ENCODE data around the gene SRP54.
"Not testable (repeated sequence)": the region's sequence is repeated elsewhere in the genome, so short reads cannot be mapped to it uniquely, and the experiment has no call there.

The SRP54 gene

GRCh38 chr14:34983786-34984185 is 994 bp downstream of the SRP54 start:
- DNase-seq (ENCODE audit: low spot score) = no peak

- no peak for DNase-seq (ENCODE audit: low spot score)
Measured at GRCh38 chr14:34985740-34986139, 2.9 kb downstream of the SRP54 start.

GRCh38 chr14:34987180-34987579 is 4.4 kb downstream of the SRP54 start:
- no peak for DNase-seq (ENCODE audit: low spot score)

GRCh38 chr14:34989762-34990161 is 7.0 kb downstream of the SRP54 start:
- DNase-seq (ENCODE audit: low spot score) = no peak

GRCh38 chr14:34993426-34993825 is 10.6 kb downstream of the SRP54 start:
- DNase-seq (ENCODE audit: low spot score) = no peak

- no peak for DNase-seq (ENCODE audit: low spot score)
Measured at GRCh38 chr14:34994668-34995067, 11.9 kb downstream of the SRP54 start.

- peak; percentile 40 for DNase-seq (ENCODE audit: low spot score)
Measured at GRCh38 chr14:34997762-34998161, 15.0 kb downstream of the SRP54 start.

- DNase-seq (ENCODE audit: low spot score) = no peak
Measured at GRCh38 chr14:34999500-34999899, 16.7 kb downstream of the SRP54 start.

- no peak for DNase-seq (ENCODE audit: low spot score)
Measured at GRCh38 chr14:35001621-35002020, 18.8 kb downstream of the SRP54 start.

- no peak for DNase-seq (ENCODE audit: low spot score)
Measured at GRCh38 chr14:35004839-35005238, 22.0 kb downstream of the SRP54 start.

GRCh38 chr14:35016568-35016967 is 33.8 kb downstream of the SRP54 start:
- no peak for DNase-seq (ENCODE audit: low spot score)

- no peak for DNase-seq (ENCODE audit: low spot score)
Measured at GRCh38 chr14:35020713-35021112, 37.9 kb downstream of the SRP54 start.

- DNase-seq (ENCODE audit: low spot score) = no peak
Measured at GRCh38 chr14:35028435-35028834, 45.6 kb downstream of the SRP54 start.

- no peak for DNase-seq (ENCODE audit: low spot score)
Measured at GRCh38 chr14:35032562-35032961, 49.8 kb downstream of the SRP54 start.

- DNase-seq (ENCODE audit: low spot score) = no peak
Measured at GRCh38 chr14:35034440-35034833, 51.6 kb downstream of the SRP54 start.

- DNase-seq (ENCODE audit: low spot score) = not testable (repeated sequence)
Measured at GRCh38 chr14:35034944-35035554, 52.3 kb downstream of the SRP54 start.

GRCh38 chr14:35038312-35038711 is 55.5 kb downstream of the SRP54 start:
- DNase-seq (ENCODE audit: low spot score) = not testable (repeated sequence)

GRCh38 chr14:35042632-35043031 is 59.8 kb downstream of the SRP54 start:
- DNase-seq (ENCODE audit: low spot score) = no peak

GRCh38 chr14:35043046-35043445 is 60.3 kb downstream of the SRP54 start:
- DNase-seq (ENCODE audit: low spot score) = no peak

GRCh38 chr14:35044939-35045797 is 62.4 kb downstream of the SRP54 start:
- DNase-seq (ENCODE audit: low spot score) = no peak

- DNase-seq (ENCODE audit: low spot score) = no peak
Measured at GRCh38 chr14:35045798-35046047, 62.9 kb downstream of the SRP54 start.

- DNase-seq (ENCODE audit: low spot score) = peak; percentile 97
Measured at GRCh38 chr14:35046048-35046750, 63.4 kb downstream of the SRP54 start, which contains the start of gene FAM177A1. TSS of gene FAM177A1 (plus strand) at chr14:35046272. CDS start at chr14:35046464, 192 bp downstream.
